Heart left ventricle (tissue), 13 donors: ENCODE data around the gene KLHDC8A.

Experiments used
- CTCF ChIP-seq, 12 donors: fragments of 200-600 bp; sonication (generic) in 4 of 12; IDR thresholded peaks; one replicate each; pipeline versions ENCODE4 v1.5.0 to v1.8.0; 2018 to 2022; ENCODE audit warnings: antibody characterized with exemption in 12 of 12, mild to moderate bottlenecking in 5 of 12
- POLR2A ChIP-seq, 2 donors: fragments of 450-650 bp; IDR thresholded peaks; one replicate each; pipeline ENCODE4 v1.6.1; 2017; ENCODE audit warnings: antibody characterized with exemption in 2 of 2, mild to moderate bottlenecking in 2 of 2, moderate library complexity in 2 of 2
- donor health status: ischemic (EF 13 %, LVEDD 7.1; RV severe dilation, severe dysfunction).
- donor health status: DM: no; HTN: yes; CAD: no.
- donor health status: DM: no; HTN: no; CAD: no.
- donor health status: ischemic (EF 25% LVEDD 6.9; RV normal size, moderate dysfunction).
- donor health status: ischemic (EF 25% LVEDD 5.7; RV mildly dilated, moderate dysfunction).
- donor health status: ischemic (EF 35%, LVEDD 5.7; RV mildly dilated, moderate dysfunction).
- donor health status: nonischemic (EF 11% LVEDD 7.7; RV severe dilation, severe dysfunction).
- donor health status: DM: yes; HTN: yes; CAD: no.
- donor health status: PGD.
- donor health status: ischemic (EF 29% LVEDD 5.4; RV normal size, mild dysfunction).
- donor health status: nonischemic (EF 23%, LVEDD 6.1; RV moderate dilation, normal function).

- TF ChIP-seq POLR2A (IDR thresholded peaks at IDR 0.05) (no peak), CTCF (IDR thresholded peaks at IDR 0.05) (no peak)
Observed at GRCh38 chr1:205329719-205330118, 27.0 kb downstream of the KLHDC8A start.
